Spinal cord (tissue), 10 donors: ENCODE data around the gene NANOS3. TPM values are rescaled to one million over a fixed set of nuclear protein-coding genes. Genes with fewer than 3 reads are reported as not detected.
"Not testable (repeated sequence)": the region's sequence is repeated elsewhere in the genome, so short reads cannot be mapped to it uniquely, and the experiment has no call there.

Source experiments
- DNase-seq, 6 donors: peaks; one replicate each; pipeline versions ENCODE4 v3.0.0 to v3.0.0-alpha.2; 2013 to 2015; ENCODE audit warnings: low spot score in 6 of 6, low read depth in 4 of 6
- H3K27ac ChIP-seq: one replicate; pipeline ENCODE4 v1.5.1; 2013; ENCODE audit warnings: low read depth, low read length, control low read depth
- H3K27me3 ChIP-seq: one replicate; pipeline ENCODE4 v1.6.1; 2013; ENCODE audit warnings: low read length; ENCODE audit not compliant: control insufficient read depth, insufficient read depth
- H3K36me3 ChIP-seq: one replicate; pipeline ENCODE4 v1.6.1; 2013; ENCODE audit warnings: low read length; ENCODE audit not compliant: control insufficient read depth, insufficient read depth
- H3K4me1 ChIP-seq: one replicate; pipeline ENCODE4 v1.6.1; 2013; ENCODE audit warnings: low read length; ENCODE audit not compliant: control insufficient read depth, insufficient read depth
- H3K4me3 ChIP-seq: one replicate; pipeline ENCODE4 v1.5.1; 2013; ENCODE audit warnings: low read depth, low read length, control low read depth
- H3K9me3 ChIP-seq: one replicate; pipeline ENCODE4 v1.6.1; 2013; ENCODE audit warnings: low read length; ENCODE audit not compliant: control insufficient read depth, insufficient read depth
- WGBS: methylation state at CpG from one replicate; pipeline ENCODE4 v1.1.5; 2013; ENCODE audit warnings: missing lambda C conversion rate; ENCODE audit not compliant: insufficient coverage; 5-methylcytosine and 5-hydroxymethylcytosine counted together
- polyA plus RNA-seq, 2 donors: library from polyadenylated mRNA; unstranded; fragments of 120-200 nt; gene quantifications; one replicate each; pipeline ENCODE4 v1.2.1, GENCODE V29; 2013; ENCODE audit not compliant: insufficient read length in 2 of 2
- total RNA-seq, 2 donors: library from RNA; depleted of rRNA in 1 of 2; stranded (reverse); fragments of 120-200 nt in 1 of 2; fragments of >200 nt in 1 of 2; gene quantifications; one replicate each; pipeline versions ENCODE4 v1.2.3 to v1.2.4, GENCODE V29; 2013 to 2014
- donor health status: healthy.

Gene NANOS3
- total and polyA plus RNA-seq, 4 donors, result 11.2 to 24.6 (median 23.1) TPM; not detected in 1

GRCh38 chr19:13917888-13918406 is 41.0 kb downstream of the NANOS3 start:
- WGBS, result 92% methylated on average over 12 of the region's 14 CpGs

GRCh38 chr19:13918726-13919411 is 41.9 kb downstream of the NANOS3 start:
- H3K4me3 ChIP-seq, result no peak overlapping the region
- H3K36me3 ChIP-seq, result peaks cover 88% of the 10 kb centered on the region
- H3K27me3 ChIP-seq, result no peaks in the 10 kb centered on the region
- no peak for DNase-seq
- peaks cover 3% of the 10 kb centered on the region for H3K4me1 ChIP-seq
- peaks cover 1% of the 10 kb centered on the region for H3K9me3 ChIP-seq
- H3K27ac ChIP-seq, result no peak overlapping the region
- 91% methylated on average over 25 of the region's 34 CpGs for WGBS

More at GRCh38 chr19:13917888-13918406, 41.0 kb downstream of the NANOS3 start:
- Histone ChIP-seq H3K9me3 (peaks cover 1% of the 10 kb centered on the region), H3K27ac (no peak overlapping the region), H3K36me3 (peaks cover 88% of the 10 kb centered on the region), H3K4me1 (peaks cover 3% of the 10 kb centered on the region), H3K4me3 (no peak overlapping the region), H3K27me3 (no peaks in the 10 kb centered on the region)
- no peak for DNase-seq

- DNase-seq, result no peak
- WGBS, result 99% methylated on average over 11 of the region's 11 CpGs
- Histone ChIP-seq H3K27ac (no peak overlapping the region), H3K9me3 (peaks cover 1% of the 10 kb centered on the region), H3K4me1 (peaks cover 3% of the 10 kb centered on the region), H3K4me3 (no peak overlapping the region), H3K27me3 (no peaks in the 10 kb centered on the region), H3K36me3 (peaks cover 89% of the 10 kb centered on the region)
Measured at GRCh38 chr19:13920524-13920923, 43.6 kb downstream of the NANOS3 start.

GRCh38 chr19:13920940-13921747 is 44.2 kb downstream of the NANOS3 start:
- Histone ChIP-seq H3K27ac (no peak overlapping the region), H3K36me3 (peaks cover 85% of the 10 kb centered on the region), H3K4me3 (no peak overlapping the region), H3K9me3 (peaks cover 1% of the 10 kb centered on the region), H3K4me1 (peaks cover 3% of the 10 kb centered on the region), H3K27me3 (no peaks in the 10 kb centered on the region)
- 53% methylated on average over 2 of the region's 2 CpGs for WGBS
- DNase-seq, result peak in 2 of 6 donors; percentile 49 to 78

GRCh38 chr19:13922118-13922517 is 45.2 kb downstream of the NANOS3 start:
- WGBS, result 96% methylated on average over 3 of the region's 6 CpGs
- not testable (repeated sequence) for H3K4me1 ChIP-seq, H3K27me3 ChIP-seq, H3K9me3 ChIP-seq, H3K27ac ChIP-seq, DNase-seq, H3K4me3 ChIP-seq
- H3K36me3 ChIP-seq, result peaks cover 91% of the 10 kb centered on the region

DNA sequence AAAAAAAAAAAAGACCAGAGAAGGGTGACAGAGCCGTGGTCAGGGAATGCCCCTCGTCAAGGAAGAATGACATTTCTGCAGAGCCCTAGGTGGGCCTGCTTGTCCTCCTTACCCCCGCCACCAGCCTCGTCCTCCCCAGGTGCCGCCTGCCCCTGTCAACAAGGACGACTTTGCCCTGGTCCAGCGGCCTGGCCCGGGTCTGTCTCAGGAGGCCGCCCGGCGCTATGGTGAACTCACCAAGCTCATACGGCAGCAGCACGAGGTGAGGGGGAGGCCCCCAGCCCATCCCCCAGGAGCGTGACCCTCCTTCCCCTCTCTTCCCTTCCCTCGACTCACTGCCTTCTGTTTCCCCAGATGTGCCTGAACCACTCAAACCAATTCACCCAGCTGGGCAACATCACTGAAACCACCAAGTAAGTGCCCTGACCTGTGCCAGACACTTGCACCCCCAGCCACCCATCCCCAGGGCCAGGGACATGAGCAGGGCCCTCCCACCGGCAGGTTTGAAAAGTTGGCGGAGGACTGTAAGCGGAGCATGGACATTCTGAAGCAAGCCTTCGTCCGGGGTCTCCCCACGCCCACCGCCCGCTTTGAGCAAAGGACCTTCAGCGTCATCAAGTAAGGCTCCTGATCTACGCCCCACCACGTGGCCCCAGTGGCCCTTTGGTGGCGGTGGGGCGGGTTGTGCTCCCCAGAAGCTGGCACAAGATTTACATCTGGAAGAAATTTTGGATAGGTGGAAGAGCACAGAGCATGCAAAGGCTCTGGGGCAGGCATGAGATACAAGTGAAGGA is 46.5 kb downstream of the NANOS3 start:
- no peak overlapping the region for H3K27ac ChIP-seq
- H3K27me3 ChIP-seq, result no peaks in the 10 kb centered on the region
- H3K4me1 ChIP-seq, result no peaks in the 10 kb centered on the region
- no peak for DNase-seq
- peaks cover 93% of the 10 kb centered on the region for H3K36me3 ChIP-seq
- peaks cover 1% of the 10 kb centered on the region for H3K9me3 ChIP-seq
- H3K4me3 ChIP-seq, result no peak overlapping the region
- WGBS, result 95% methylated on average over 28 of the region's 28 CpGs

- DNase-seq, result no peak
- no peaks in the 10 kb centered on the region for H3K4me1 ChIP-seq
- H3K4me3 ChIP-seq, result no peak overlapping the region
- H3K27me3 ChIP-seq, result no peaks in the 10 kb centered on the region
- WGBS, result 80% methylated on average over 1 of the region's 4 CpGs
- peaks cover 87% of the 10 kb centered on the region for H3K36me3 ChIP-seq
- no peaks in the 10 kb centered on the region for H3K9me3 ChIP-seq
- no peak overlapping the region for H3K27ac ChIP-seq
Measured at GRCh38 chr19:13926010-13926409, 49.1 kb downstream of the NANOS3 start.

- Histone ChIP-seq H3K4me3 (no peak overlapping the region), H3K27me3 (no peaks in the 10 kb centered on the region), H3K9me3 (no peaks in the 10 kb centered on the region), H3K27ac (no peak overlapping the region), H3K4me1 (no peaks in the 10 kb centered on the region), H3K36me3 (peaks cover 88% of the 10 kb centered on the region)
- DNase-seq, result no peak
- 93% methylated on average over 7 of the region's 8 CpGs for WGBS
Measured at GRCh38 chr19:13926715-13927114, 49.8 kb downstream of the NANOS3 start.

GRCh38 chr19:13929340-13929739 is 52.4 kb downstream of the NANOS3 start:
- Histone ChIP-seq H3K4me1 (no peaks in the 10 kb centered on the region), H3K9me3 (no peaks in the 10 kb centered on the region), H3K27ac (no peak overlapping the region), H3K27me3 (no peaks in the 10 kb centered on the region), H3K36me3 (peaks cover 80% of the 10 kb centered on the region), H3K4me3 (no peak overlapping the region)
- no peak for DNase-seq
- WGBS, result 86% methylated on average over 6 of the region's 12 CpGs
